ENCODE data around the gene DLG4.

The DLG4 gene

GRCh38 chr17:7219812-7220592, at the start of gene DLG4, which contains the start of gene ACADVL:
Gene DLG4, minus strand, starts transcription at chr17:7219836.
Gene ACADVL, plus strand, starts transcription at chr17:7219938. Its CDS starts 47 bp downstream, at chr17:7219985.
- peak; percentile 43 for DNase-seq

- DNase-seq, result no peak
Observed at GRCh38 chr17:7266784-7267183, 47.1 kb upstream of the DLG4 start.

GRCh38 chr17:7263801-7264078, 44.1 kb upstream of the DLG4 start:
- no peak for DNase-seq

DNA sequence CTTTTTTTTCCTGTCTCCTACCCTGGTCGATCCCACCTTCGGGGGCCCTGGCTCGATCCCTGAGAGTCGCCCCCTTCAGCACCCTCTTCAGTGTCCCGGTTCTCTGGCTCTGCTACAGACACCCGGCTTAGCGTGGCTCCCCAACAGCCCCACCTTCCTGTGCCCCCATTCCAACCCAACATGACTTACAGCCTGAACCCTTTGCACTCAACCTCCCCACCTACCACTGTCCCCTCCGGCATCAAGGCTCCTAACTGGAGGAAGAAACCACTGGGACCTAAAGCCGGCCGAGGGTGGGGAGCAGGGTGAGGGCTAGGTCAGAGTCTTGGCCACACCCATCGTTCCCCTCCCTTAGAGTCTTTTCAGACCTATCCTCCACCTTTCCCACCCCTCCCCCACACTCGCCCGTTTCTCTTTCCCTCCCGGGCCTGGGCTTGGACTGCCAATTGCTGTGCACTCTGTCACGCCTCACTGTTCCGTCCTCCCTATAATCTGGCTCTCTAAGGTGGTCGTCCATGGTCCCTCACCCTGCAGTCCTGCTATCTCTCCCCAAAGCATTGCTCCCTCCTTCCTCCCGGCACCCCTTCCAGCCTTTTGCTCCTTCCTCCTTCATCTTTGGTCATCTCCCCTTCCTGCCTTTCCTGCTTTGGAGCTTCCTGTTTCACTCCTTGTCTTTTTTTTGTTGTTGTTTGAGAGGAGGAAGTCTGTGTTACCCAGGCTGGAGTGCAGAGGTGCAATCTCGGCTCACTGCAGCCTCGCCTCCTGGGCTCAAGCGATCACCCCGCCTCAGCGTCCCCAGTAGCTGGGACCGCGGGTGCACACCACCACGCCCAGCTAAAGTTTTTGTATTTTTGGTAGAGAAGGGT, 43.5 kb upstream of the DLG4 start:
- DNase-seq, result no peak

- DNase-seq, result peak; percentile 39
Observed at GRCh38 chr17:7262192-7262934, 42.7 kb upstream of the DLG4 start, which contains the start of gene CLDN7. Gene CLDN7, minus strand, starts transcription at chr17:7262478. Its CDS starts 435 bp downstream, at chr17:7262043.

DNA sequence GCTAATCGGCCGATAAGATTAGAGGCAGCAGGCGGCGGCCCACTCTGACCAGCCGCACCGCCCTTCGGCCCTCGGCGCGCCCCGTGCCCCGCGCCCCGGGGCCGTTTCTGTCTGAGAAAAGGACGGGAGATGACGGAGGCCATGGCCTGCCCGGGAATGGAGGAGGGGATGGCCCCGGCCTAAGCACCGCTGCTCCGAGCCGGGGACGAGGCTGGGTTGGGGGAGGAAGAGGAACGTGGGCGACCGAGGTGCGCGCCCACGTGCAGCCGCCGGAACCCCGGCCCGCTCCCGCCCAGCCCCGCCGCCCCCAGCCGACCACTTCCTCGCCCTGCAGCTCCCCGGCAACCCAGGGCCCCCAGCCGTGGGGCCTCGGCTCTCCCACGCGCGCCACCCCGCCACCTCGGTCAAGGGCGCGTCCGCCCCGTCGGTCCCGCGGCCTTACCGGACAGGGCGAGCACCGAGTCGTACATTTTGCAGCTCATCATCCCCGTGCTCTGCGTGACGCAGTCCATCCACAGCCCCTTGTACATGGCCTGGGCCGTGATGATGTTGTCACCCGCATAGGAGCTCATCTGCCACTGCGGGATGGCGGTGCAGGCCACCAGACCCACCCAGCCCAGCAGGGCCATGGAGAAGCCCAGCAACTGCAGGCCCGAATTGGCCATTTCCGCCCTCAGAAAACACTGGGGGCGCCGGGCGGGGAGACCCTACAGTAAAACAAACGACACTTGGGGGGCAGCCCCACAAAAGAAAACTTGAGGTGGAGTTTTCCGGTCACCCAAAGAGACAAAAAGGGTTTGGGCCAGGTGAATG, 41.9 kb upstream of the DLG4 start:
- no peak for DNase-seq

GRCh38 chr17:7260651-7261378, 41.2 kb upstream of the DLG4 start:
- no peak for DNase-seq

DNA sequence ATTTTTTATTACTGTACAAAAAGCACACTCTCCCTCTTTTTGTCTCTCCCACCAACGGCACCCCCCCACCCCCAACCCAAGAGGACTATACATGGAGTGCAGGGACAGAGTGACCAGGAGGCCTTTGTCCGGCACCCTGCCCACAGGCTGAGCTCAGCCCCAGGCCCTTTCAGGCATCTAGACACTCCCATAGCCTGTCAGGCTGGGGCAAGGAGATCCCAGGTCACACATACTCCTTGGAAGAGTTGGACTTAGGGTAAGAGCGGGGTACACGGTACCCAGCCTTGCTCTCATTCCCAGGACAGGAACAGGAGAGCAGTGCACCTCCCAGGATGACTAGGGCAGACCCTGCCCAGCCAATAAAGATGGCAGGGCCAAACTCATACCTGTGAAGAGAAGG, 40.5 kb upstream of the DLG4 start:
- no peak for DNase-seq

DNA sequence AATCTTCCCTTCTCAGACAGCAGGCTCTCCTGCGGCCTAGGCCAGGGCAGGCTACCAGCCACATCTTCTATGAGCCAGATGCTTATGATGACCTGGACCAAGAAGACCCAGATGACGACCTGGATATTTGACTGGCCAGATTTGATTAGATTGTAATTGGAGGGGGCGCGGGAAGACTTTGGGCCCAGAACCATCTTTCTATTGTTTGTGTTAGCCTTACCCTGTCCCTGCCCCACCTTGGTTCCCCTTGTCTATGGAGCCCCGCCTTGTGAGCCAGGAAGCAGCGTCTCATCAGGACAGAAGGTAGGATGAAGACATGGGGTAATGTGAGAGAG, 39.9 kb upstream of the DLG4 start:
- no peak for DNase-seq

DNA sequence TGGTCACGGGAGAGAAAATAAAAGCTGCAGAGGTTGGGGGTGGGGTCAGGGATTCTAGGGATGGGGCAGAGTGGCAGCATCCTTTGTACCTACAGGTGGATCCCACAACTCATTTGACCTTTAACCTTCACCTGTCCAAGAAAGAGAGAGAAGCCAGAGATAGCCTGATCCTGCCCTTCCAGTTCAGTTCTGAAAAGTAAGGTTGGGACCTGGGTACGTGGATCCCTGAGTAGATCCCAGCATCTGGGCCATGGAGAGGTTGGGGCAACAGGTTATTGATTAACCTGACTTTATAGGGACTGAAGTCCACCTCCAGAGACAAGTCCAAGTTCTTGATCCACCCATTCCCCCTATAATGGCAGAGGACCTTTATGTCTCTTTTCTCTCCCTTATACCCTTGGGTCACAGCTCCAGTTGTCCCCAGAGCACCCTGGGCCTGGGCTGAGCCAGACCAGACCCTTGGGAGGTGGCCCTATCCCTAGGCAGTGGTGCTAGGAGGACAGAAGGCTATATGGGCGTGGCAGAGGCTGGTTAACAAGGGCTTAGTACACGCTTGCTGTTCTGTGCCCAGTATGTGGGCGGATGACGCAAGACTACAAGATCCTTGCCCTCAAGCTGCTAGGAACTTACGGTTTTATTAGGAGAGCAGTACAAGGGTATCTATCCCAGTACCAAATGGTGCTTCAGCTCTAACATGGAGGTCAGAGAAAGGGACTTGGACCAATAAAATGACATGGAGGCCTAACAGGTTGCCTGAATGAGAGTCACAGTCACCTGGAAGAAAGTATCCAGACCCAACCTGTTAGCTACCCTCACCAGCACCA, 39.3 kb upstream of the DLG4 start:
- no peak for DNase-seq

DNA sequence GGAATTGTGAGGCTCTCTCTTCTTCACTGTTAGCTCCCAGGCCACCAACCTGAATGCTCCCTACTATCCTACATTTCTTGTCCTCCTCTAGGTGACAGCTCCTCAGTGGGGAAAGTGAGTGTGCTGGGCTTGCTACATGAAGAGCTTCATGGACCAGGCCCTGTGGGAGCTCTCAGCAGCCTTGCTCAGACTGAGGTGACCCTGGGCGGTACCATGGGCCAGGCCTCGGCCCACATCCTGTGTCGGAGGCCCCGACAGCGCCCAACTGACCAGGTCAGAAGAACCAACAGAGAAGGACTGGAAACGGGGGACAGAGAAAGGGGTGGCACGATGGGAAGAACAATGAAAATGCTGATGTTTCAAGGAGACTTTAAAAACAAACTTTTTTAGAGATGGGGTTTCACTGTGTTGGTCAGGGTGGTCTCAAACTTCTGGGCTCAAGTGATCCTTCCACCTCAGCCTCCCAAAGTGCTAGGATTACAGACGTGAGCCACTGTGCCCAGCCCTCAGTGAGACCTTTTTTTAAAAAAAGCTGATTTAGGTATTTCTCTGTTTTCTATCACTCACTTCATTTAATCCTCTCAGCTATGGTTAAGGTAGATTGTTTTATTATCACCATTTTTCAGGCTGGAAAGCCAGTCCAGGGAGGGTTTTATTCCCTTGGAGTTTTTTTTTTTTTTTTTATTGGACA, 37.3 kb upstream of the DLG4 start:
- DNase-seq, result no peak

DNA sequence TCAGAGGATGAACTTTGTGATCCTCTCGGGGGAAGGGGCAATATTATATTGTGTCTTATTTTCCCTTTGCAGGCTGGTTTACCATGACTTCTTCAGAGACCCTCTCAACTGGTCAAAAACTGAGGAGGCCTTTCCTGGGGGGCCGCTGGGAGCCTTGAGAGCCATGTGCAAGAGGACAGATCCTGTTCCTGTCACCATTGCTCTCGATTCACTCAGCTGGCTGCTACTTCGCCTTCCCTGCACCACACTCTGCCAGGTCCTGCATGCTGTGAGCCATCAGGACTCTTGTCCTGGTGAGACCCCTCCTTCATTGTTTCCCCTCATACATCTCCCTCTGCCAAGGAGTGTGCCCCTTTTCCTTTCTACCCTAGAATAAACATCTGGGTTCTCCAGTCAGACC, 34.9 kb upstream of the DLG4 start:
- no peak for DNase-seq

GRCh38 chr17:7253082-7253481, 33.4 kb upstream of the DLG4 start:
- DNase-seq, result no peak

DNA sequence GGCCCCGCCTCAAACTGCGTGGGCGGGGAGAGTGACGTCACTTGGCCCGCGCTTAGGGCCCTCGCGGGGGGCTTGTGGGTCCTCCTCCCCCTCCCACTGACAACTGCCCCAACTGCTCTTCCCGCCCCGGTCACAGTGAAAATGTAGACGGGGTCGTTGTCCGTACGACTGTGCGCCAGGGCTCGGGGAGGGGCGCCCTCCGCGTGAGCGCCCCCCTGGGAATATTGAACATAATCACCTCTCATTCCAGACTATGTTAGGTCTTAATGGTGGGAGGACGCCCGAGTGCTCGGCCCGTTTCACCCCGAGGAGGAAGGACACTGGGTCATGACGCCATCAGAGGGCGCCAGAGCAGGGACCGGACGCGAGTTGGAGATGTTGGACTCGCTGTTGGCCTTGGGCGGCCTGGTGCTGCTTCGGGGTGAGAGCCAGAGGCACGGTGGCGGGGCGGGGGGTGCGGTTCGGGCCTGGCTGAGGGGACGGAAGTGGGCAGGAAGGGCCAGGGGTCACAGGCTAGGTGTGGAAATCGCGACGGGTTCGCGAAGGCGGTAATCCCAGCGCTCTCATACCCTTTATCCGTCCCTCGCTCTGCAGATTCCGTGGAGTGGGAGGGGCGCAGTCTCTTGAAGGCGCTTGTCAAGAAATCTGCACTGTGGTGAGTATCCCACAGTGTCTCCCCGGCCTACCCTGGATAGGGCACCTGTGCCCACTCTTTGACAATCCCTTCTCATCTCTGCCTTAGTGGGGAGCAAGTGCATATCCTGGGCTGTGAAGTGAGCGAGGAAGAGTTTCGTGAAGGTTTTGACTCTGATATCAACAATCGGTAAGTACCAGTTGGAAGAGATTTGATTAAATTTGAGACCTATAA, 32.8 kb upstream of the DLG4 start, which contains the start of gene ELP5:
TSS of gene ELP5 (plus strand) at position 40 of the 868 bp plus-strand sequence. CDS start at position 376, 336 bp downstream.
- peak; percentile 67 for DNase-seq

DNA sequence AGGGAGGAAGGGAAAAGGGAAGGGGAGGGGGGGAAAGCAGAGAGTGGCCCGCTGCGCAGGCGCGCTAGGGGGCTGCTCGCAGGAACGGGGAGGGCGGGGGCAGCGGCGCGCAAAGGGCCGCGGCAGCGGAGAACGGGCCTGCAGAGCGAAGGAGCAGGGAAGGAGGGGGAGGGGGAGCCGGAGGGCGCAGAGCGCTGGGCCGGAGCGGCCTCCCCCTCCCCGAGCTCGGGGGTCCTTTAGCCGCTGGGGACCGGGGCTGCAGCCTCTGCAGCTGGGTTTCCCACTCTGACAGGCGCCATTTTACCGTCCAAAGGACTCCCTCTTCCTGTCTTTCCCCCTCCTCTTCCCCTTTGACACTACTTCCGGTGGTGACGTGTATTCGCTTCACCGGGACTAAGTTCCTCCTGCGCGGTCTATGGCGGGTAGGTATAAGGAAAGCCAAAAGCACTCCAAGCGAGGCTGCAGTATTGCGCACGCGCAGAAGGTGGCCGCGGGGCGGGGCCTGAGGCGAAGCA, 32.1 kb upstream of the DLG4 start, which contains the start of gene CTDNEP1:
TSS of gene CTDNEP1 (minus strand) at position 74 of the 515 bp plus-strand sequence. CDS start 438 bp downstream, outside the sequence.
- peak; percentile 86 for DNase-seq

DNA sequence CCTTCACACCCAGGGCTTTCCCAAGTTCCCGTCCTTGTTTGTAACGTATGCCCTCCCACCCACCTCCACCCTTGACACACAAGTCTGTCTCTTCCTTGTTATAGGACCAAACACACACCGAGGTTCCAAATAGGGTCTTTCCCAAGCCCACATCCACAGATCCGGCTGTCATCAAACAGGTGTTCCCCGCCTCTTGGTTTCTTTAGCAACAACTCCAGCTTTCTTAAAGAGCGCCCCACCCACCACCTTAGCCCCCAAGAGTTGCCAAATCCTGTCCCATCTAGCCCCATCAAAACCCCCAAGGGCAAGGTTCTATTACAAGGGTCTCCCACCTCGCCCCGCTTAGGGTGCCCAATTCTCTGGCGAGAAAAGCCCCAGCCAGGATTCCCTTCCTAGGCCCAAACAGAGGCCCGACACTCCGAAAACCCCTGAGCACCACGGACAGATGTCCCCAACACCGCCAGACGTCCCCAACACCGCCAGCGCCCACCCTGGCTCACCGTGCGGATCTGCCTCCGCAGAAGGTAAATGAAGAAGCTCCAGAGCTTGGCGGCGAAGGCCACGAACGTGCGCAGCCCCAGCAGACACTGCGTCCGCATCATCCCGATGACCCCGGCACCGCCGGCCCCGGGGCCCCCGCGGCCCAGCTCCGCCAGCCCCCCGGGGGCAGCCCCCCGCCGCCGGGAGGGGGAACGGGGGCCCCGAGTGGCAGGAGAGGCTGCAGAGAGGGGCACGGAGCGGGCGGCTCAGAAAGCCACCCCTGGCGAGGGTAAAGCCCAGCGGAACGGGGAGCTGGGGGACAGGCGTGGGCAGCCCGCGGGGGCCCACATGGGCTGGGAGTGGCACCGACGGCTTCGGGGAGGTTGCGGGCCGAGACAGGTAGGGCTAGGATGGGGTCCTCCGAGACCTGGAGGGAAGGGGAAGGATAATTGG, 31.3 kb upstream of the DLG4 start:
- DNase-seq, result no peak

GRCh38 chr17:7249830-7250229, 30.2 kb upstream of the DLG4 start:
- no peak for DNase-seq

DNA sequence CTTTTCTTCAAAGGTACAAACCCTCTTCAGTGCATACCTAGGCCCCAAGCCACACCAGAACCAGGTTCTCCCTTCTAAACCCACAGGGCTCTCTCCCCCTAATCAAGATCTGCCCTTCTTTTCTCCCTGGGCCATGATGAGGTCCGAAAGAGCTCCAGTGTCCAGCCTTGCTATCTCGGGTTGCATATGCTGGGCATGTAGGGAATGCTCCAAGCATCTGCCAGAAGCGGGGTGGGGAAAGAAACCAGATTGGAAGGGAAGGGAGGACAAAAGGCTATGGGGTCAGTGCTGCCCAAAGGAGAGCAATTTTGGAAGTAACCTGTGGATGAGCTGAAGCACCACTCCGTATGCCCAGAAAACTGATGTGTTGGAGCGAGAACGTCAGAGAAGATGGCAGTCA, 29.6 kb upstream of the DLG4 start:
- no peak for DNase-seq

All from COR-L47 (cell line).